ENCODE measurements around the gene SGSM1. TPM values are rescaled to one million over a fixed set of nuclear protein-coding genes. Genes with fewer than 3 reads are reported as not detected.
A peak's percentile ranks its signal among the peaks of the same experiment; 100 is the strongest.

The SGSM1 gene
- total RNA-seq, 1 experiment from 2014 or later = 0.29 TPM

- Histone ChIP-seq H3K9ac (ENCODE audit: low read length) (no peak overlapping the region), H3K36me3 (ENCODE audit: low read depth, low read length) (no peaks in the 10 kb centered on the region), H3K4me3 (ENCODE audit: low read length) (no peak overlapping the region), H3K27me3 (ENCODE audit: low read length) (no peaks in the 10 kb centered on the region), H4K20me1 (ENCODE audit: low read length) (no peaks in the 10 kb centered on the region), H3K4me1 (ENCODE audit: insufficient read depth, low read length) (no peaks in the 10 kb centered on the region), H3K4me2 (ENCODE audit: low read length) (no peak overlapping the region), H2AFZ (ENCODE audit: low read length) (no peak overlapping the region), H3K9me3 (ENCODE audit: low read length) (no peaks in the 10 kb centered on the region), H3K27ac (ENCODE audit: low read length) (no peak overlapping the region), H3F3A (ENCODE audit: low read length, unreplicated experiment) (no peaks in the 10 kb centered on the region), H3K9me2 (replicated peaks; ENCODE audit: low read length) (no peaks in the 10 kb centered on the region), H3K79me2 (ENCODE audit: low read length) (no peaks in the 10 kb centered on the region)
- ATAC-seq (no peak), DNase-seq (no peak)
- CTCF ChIA-PET = no interaction called here
- intact Hi-C loops (cut with micrococcal nuclease) = no loop called here
- POLR2A ChIA-PET (ENCODE audit: unreplicated experiment) = no interaction called here
- TF ChIP-seq EZH2phosphoT487 (IDR thresholded peaks at IDR 0.05; ENCODE audit: borderline replicate concordance, low read length) (no peak), EZH2 (IDR thresholded peaks at IDR 0.05; ENCODE audit: low read length, unreplicated experiment) (no peak), CTCF (conservative IDR thresholded peaks at IDR 0.05; ENCODE audit: low read depth, low read length) (no peak)
- no TSS peak for BruUV-seq (replicated peaks)
These were observed 9.2 kb upstream of the SGSM1 start for GRCh38 chr22:24796860-24797259.

GRCh38 chr22:24801901-24802465 is 4.0 kb upstream of the SGSM1 start:
- H3K36me3 ChIP-seq (ENCODE audit: low read depth, low read length) = no peaks in the 10 kb centered on the region
- CTCF ChIA-PET = interaction anchor here (0.6 kb wide), 1 partner anchor 8 kb away, joined by 3 read pairs; no protein-coding TSS in a partner anchor
- H3K27me3 ChIP-seq (ENCODE audit: low read length) = no peaks in the 10 kb centered on the region
- H3F3A ChIP-seq (ENCODE audit: low read length, unreplicated experiment) = no peaks in the 10 kb centered on the region
- H3K4me2 ChIP-seq (ENCODE audit: low read length) = no peak overlapping the region
- no TSS peak for BruUV-seq (replicated peaks)
- no peaks in the 10 kb centered on the region for H3K9me3 ChIP-seq (ENCODE audit: low read length)
- ATAC-seq = no peak
- intact Hi-C loops (cut with micrococcal nuclease) = no loop called here
- no peak overlapping the region for H2AFZ ChIP-seq (ENCODE audit: low read length)
- no peaks in the 10 kb centered on the region for H3K9me2 ChIP-seq (replicated peaks; ENCODE audit: low read length)
- no peaks in the 10 kb centered on the region for H4K20me1 ChIP-seq (ENCODE audit: low read length)
- no peak overlapping the region for H3K4me3 ChIP-seq (ENCODE audit: low read length)
- no peaks in the 10 kb centered on the region for H3K79me2 ChIP-seq (ENCODE audit: low read length)
- TF ChIP-seq CTCF (conservative IDR thresholded peaks at IDR 0.05; ENCODE audit: low read depth, low read length) (no peak), EZH2phosphoT487 (IDR thresholded peaks at IDR 0.05; ENCODE audit: borderline replicate concordance, low read length) (no peak), EZH2 (IDR thresholded peaks at IDR 0.05; ENCODE audit: low read length, unreplicated experiment) (no peak)
- H3K4me1 ChIP-seq (ENCODE audit: insufficient read depth, low read length) = no peaks in the 10 kb centered on the region
- POLR2A ChIA-PET (ENCODE audit: unreplicated experiment) = no interaction called here
- H3K9ac ChIP-seq (ENCODE audit: low read length) = no peak overlapping the region
- no peak overlapping the region for H3K27ac ChIP-seq (ENCODE audit: low read length)
- DNase-seq = no peak

GRCh38 chr22:24803064-24803542 is 2.9 kb upstream of the SGSM1 start:
- Histone ChIP-seq H3K9me3 (ENCODE audit: low read length) (no peaks in the 10 kb centered on the region), H3K36me3 (ENCODE audit: low read depth, low read length) (no peaks in the 10 kb centered on the region), H3F3A (ENCODE audit: low read length, unreplicated experiment) (no peaks in the 10 kb centered on the region), H3K9ac (ENCODE audit: low read length) (no peak overlapping the region), H3K4me2 (ENCODE audit: low read length) (no peak overlapping the region), H2AFZ (ENCODE audit: low read length) (no peak overlapping the region), H3K9me2 (replicated peaks; ENCODE audit: low read length) (no peaks in the 10 kb centered on the region), H3K4me1 (ENCODE audit: insufficient read depth, low read length) (no peaks in the 10 kb centered on the region), H3K79me2 (ENCODE audit: low read length) (no peaks in the 10 kb centered on the region), H3K27me3 (ENCODE audit: low read length) (no peaks in the 10 kb centered on the region), H3K4me3 (ENCODE audit: low read length) (no peak overlapping the region), H4K20me1 (ENCODE audit: low read length) (no peaks in the 10 kb centered on the region), H3K27ac (ENCODE audit: low read length) (no peak overlapping the region)
- intact Hi-C loops (cut with micrococcal nuclease) = no loop called here
- peak; percentile 42; the same call in 1 of the 2 replicates for ATAC-seq
- no TSS peak for BruUV-seq (replicated peaks)
- TF ChIP-seq EZH2 (IDR thresholded peaks at IDR 0.05; ENCODE audit: low read length, unreplicated experiment) (no peak), CTCF (conservative IDR thresholded peaks at IDR 0.05; ENCODE audit: low read depth, low read length) (peak; percentile 84), EZH2phosphoT487 (IDR thresholded peaks at IDR 0.05; ENCODE audit: borderline replicate concordance, low read length) (no peak)
- POLR2A ChIA-PET (ENCODE audit: unreplicated experiment) = no interaction called here
- DNase-seq = peak; percentile 67
- CTCF ChIA-PET = no interaction called here
